Panc1 (cell line): ENCODE data around the gene COX7A1.

Source experiments
- CTCF ChIP-seq: fragments of 450-650 bp; IDR thresholded peaks from 2 replicates; pipeline ENCODE4 v1.5.1; 2017; ENCODE audit warnings: mild to moderate bottlenecking
- POLR2AphosphoS5 ChIP-seq: IDR thresholded peaks from 2 replicates; pipeline ENCODE4 v1.6.1; 2012; ENCODE audit warnings: mild to moderate bottlenecking, low read depth, low read length, moderate library complexity
- REST ChIP-seq, 2 experiments: IDR thresholded peaks; 2 replicates each; pipeline ENCODE4 v1.6.1; 2011 to 2012; ENCODE audit warnings: low read depth in 2 of 2, control low read depth in 1 of 2, low read length in 1 of 2, mild to moderate bottlenecking in 1 of 2, moderate library complexity in 1 of 2; ENCODE audit not compliant: insufficient read depth in 1 of 2
- TCF7L2 ChIP-seq: IDR thresholded peaks from 2 replicates; pipeline ENCODE4 v1.6.1; 2011; ENCODE audit warnings: mild to moderate bottlenecking, low read depth, low read length, inconsistent platforms

- TF ChIP-seq CTCF (no peak), TCF7L2 (no peak), POLR2AphosphoS5 (no peak), REST (IDR thresholded peaks at IDR 0.05; ENCODE audit: insufficient read depth in 1 of 2, low read depth in 2 of 2, low read length in 1 of 2) (no peak)
Measured at GRCh38 chr19:36198119-36198518, 45.9 kb upstream of the COX7A1 start.
